Measurements from ENCODE around the gene TNFAIP6.
"Not testable (repeated sequence)": the region's sequence is repeated elsewhere in the genome, so short reads cannot be mapped to it uniquely, and the experiment has no call there.

TNFAIP6 gene, protein sequence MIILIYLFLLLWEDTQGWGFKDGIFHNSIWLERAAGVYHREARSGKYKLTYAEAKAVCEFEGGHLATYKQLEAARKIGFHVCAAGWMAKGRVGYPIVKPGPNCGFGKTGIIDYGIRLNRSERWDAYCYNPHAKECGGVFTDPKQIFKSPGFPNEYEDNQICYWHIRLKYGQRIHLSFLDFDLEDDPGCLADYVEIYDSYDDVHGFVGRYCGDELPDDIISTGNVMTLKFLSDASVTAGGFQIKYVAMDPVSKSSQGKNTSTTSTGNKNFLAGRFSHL

DNA sequence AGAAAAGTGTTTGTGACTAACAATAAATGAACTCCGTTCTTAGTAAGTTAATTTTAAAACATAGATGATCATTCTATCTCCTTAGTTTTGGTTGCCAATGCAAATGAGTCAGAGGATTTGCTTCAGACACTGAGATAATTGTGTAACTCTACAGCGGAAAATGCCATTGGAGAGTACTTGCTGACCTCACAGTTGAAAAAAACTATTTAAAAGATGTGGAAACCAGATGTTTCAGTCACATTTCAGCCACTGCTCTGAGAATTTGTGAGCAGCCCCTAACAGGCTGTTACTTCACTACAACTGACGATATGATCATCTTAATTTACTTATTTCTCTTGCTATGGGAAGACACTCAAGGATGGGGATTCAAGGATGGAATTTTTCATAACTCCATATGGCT, at the start of gene TNFAIP6:
Gene TNFAIP6 (plus strand): TSS at position 234 of the 400 bp plus-strand sequence. CDS start 75 bp downstream, at position 309.
- Mint-ChIP-seq H3K9me3 (no peaks in the 10 kb centered on the region), H3K27ac (no peak within 1 kb of the TSS), H3K4me1 (ENCODE audit: low read depth) (no peaks in the 10 kb centered on the region), H3K4me3 (no peak within 1 kb of the TSS), H3K27me3 (no peaks in the 10 kb centered on the region), H3K36me3 (ENCODE audit: low read depth) (no peaks in the 10 kb centered on the region)
- no peak for DNase-seq

DNA sequence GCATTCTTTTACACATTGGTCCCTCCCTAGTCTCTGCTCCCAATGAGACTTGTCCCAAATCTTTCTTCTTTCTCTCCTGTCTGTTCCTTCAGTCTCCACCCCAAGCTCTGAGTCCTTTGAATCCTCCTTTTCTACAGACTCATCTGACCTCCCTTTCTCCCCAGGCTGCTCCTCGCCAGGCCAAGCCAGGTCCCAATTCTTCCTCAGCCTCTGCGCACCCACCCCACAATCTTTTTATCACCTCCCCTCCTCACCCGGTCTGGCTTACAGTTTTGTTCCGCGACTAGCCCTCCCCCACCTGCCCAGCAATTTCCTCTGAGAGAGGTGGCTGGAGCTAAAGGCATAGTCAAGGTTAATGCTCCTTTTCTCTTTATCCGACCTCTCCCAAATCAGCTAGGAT, 47.1 kb upstream of the TNFAIP6 start:
- not testable (repeated sequence) for H3K27ac Mint-ChIP-seq; DNase-seq; H3K4me1 Mint-ChIP-seq (ENCODE audit: low read depth); H3K9me3 Mint-ChIP-seq; H3K36me3 Mint-ChIP-seq (ENCODE audit: low read depth); H3K4me3 Mint-ChIP-seq; H3K27me3 Mint-ChIP-seq

DNA sequence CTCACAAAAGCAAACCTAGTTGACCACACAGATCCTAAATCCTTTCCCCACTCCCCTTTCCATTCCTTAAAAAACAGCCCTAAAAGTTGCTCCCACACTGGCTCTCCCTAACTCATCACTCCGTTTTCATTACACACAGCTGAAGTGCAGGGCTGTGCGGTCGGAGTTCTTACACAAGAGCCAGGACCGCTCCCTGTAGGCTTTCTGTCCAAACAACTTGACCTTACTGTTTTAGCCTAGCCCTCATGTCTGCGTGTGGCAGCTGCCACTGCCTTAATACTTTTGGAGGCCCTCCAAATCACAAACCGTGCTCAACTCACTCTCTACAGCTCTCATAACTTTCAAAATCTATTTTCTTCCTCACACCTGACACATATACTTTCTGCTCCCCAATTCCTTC, 45.0 kb upstream of the TNFAIP6 start:
- H3K4me1 Mint-ChIP-seq (ENCODE audit: low read depth); H3K4me3 Mint-ChIP-seq; H3K9me3 Mint-ChIP-seq; H3K27ac Mint-ChIP-seq; DNase-seq; H3K36me3 Mint-ChIP-seq (ENCODE audit: low read depth); H3K27me3 Mint-ChIP-seq: not testable (repeated sequence)

DNA sequence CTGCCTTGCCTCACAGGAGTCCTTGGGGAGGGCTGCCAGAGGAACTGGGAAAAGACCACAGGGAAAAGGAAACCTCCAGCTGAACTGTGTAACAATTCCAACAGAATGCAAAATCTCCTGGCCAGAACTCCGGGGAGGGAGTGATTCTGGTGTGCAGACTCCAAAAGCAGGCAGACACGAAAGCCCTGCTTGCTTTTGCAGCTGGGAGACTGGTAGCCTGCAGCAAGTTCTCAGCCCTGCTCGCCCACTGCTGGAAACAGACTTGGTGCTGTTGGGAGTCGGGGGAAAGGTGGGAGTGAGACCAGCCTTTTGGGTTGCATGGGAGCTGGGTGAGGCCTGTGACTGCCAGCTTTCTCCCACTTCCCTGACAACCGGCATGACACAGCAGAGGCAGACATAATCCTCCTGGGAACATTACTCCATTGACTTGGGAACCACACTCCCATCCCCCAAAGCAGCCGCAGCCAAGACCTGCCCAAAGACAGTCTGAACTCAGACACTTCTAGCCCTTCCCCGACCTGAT, 42.0 kb upstream of the TNFAIP6 start:
- no peak for DNase-seq
- H3K4me1 Mint-ChIP-seq (ENCODE audit: low read depth): peaks cover 9% of the 10 kb centered on the region
- no peak overlapping the region for H3K4me3 Mint-ChIP-seq
- peaks cover 5% of the 10 kb centered on the region for H3K27me3 Mint-ChIP-seq
- H3K36me3 Mint-ChIP-seq (ENCODE audit: low read depth): no peaks in the 10 kb centered on the region
- H3K27ac Mint-ChIP-seq: no peak overlapping the region
- no peaks in the 10 kb centered on the region for H3K9me3 Mint-ChIP-seq

DNA sequence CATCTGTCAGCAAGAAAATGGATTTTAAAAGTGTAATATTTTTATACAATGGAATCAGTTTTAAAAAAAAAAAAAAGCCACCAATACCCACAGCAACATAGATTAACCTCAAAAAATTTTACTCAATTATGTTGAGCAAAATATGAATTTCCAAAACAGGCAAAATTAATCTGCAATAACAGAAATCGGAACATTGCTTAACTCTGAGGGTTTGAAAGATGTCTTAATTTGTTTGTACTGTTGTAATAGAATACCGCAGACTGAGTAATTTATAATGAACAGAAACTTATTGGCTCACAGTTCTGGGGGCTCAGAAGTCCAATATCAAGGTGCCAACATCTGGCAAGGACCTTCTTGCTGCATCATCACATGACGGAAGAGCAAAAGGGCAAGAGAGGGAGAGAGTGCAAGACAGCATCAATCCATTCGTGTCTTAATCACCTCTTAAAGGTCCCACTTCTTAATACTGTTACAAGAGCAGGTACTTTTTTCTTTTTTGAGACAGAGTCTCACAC, 31.8 kb upstream of the TNFAIP6 start:
- H3K9me3 Mint-ChIP-seq: no peaks in the 10 kb centered on the region
- DNase-seq: no peak
- no peaks in the 10 kb centered on the region for H3K4me1 Mint-ChIP-seq (ENCODE audit: low read depth)
- no peak overlapping the region for H3K27ac Mint-ChIP-seq
- H3K36me3 Mint-ChIP-seq (ENCODE audit: low read depth): no peaks in the 10 kb centered on the region
- peaks cover 2% of the 10 kb centered on the region for H3K27me3 Mint-ChIP-seq
- H3K4me3 Mint-ChIP-seq: no peak overlapping the region

DNA sequence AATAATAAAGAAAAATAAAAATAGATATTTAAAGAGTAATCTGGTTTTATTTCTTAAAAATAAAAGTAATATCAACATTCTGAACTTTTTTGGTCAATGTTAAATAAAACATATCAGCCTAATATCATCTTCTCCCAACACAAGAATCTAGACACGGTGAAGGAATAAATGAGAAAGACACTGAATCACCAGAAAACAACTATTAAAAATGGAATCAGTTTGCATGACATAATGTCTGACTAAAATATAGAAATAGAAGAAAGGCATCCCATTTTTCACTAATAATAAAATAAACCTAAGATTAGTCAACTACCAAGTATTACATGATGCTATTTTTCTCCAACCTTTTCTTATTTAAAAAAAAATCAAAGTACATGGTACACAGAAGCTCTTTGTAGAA, 30.8 kb upstream of the TNFAIP6 start:
- Mint-ChIP-seq H3K4me1 (ENCODE audit: low read depth) (no peaks in the 10 kb centered on the region), H3K27me3 (peaks cover 6% of the 10 kb centered on the region), H3K27ac (no peak overlapping the region), H3K36me3 (ENCODE audit: low read depth) (no peaks in the 10 kb centered on the region), H3K4me3 (no peak overlapping the region), H3K9me3 (no peaks in the 10 kb centered on the region)
- DNase-seq: no peak

DNA sequence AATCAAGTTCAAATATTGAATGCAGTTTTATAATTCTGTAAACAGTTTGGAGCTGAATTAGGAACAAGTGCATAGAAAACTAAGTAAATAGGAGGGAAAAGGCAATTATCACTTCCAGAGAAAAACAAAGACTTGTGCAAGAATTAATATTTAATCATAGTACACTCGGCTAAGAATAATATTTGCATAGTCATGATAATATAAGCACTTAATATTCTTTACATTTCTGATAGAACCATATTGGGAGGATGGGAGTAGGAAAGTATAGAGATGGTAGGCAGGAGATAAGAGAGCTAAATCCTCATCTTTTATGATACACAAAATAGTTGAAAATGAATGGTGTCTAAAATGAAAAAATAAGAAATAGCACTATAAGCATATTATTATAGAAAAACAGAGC, 27.4 kb upstream of the TNFAIP6 start:
- Mint-ChIP-seq H3K36me3 (ENCODE audit: low read depth) (no peaks in the 10 kb centered on the region), H3K9me3 (no peaks in the 10 kb centered on the region), H3K4me1 (ENCODE audit: low read depth) (no peaks in the 10 kb centered on the region), H3K4me3 (no peak overlapping the region), H3K27me3 (peaks cover 10% of the 10 kb centered on the region), H3K27ac (no peak overlapping the region)
- DNase-seq: no peak

DNA sequence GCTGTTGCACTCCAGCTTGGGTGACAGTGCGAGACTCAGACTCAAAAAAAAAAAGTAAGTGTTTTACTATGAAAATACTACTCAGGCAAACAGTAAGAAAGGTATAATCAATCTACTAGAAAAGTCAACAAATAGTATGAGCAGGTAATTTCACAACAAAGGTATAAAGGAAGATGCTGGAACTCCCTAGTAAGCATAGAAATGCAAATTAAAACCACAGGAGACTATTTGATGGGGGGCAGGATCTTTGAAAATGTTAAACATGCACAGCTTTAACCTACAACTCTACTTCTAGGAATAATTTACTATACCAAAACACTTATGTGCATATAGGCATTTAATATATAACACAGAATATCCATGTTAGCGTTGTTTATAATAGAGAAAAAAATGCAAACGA, 24.3 kb upstream of the TNFAIP6 start:
- no peak for DNase-seq
- Mint-ChIP-seq H3K36me3 (ENCODE audit: low read depth) (no peaks in the 10 kb centered on the region), H3K4me3 (no peak overlapping the region), H3K9me3 (no peaks in the 10 kb centered on the region), H3K4me1 (ENCODE audit: low read depth) (no peaks in the 10 kb centered on the region), H3K27ac (no peak overlapping the region), H3K27me3 (peaks cover 10% of the 10 kb centered on the region)

DNA sequence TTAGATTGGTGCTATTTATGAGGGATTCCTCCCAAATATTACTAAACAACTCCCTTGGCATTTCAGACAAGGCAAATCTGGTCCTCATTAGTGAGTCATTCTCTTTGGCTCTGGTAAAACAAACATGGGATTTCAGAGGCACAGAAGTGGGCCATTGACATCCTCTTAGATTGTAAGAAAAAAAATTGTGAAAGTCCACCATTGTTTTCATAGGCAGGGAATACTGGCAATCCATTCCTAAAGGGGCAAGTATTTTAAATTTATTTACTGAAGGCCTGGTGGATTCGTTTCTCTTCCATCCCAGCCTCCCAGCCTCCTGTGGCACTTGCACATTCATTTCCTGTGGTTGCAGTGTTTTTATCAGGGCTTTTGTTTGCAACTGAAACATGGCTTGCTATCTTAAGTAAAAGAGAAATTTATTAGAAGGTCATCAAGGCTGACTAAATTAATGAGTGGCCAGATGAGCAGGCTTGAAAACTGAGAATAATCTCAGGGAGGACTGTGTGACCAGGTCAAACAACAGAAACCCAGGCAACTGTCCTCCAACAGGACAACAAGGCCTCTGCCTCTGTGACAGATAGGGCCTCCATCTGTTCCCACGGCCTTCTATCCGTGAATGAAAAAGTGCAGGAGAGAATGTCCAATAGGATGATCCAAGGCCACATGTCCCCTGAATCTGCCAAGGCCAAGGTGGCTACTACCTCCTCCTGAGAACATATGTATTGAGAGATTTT, 23.1 kb upstream of the TNFAIP6 start:
- H3K27ac Mint-ChIP-seq: no peak overlapping the region
- H3K4me3 Mint-ChIP-seq: no peak overlapping the region
- H3K4me1 Mint-ChIP-seq (ENCODE audit: low read depth): no peaks in the 10 kb centered on the region
- H3K36me3 Mint-ChIP-seq (ENCODE audit: low read depth): no peaks in the 10 kb centered on the region
- H3K9me3 Mint-ChIP-seq: no peaks in the 10 kb centered on the region
- DNase-seq: no peak
- peaks cover 10% of the 10 kb centered on the region for H3K27me3 Mint-ChIP-seq

DNA sequence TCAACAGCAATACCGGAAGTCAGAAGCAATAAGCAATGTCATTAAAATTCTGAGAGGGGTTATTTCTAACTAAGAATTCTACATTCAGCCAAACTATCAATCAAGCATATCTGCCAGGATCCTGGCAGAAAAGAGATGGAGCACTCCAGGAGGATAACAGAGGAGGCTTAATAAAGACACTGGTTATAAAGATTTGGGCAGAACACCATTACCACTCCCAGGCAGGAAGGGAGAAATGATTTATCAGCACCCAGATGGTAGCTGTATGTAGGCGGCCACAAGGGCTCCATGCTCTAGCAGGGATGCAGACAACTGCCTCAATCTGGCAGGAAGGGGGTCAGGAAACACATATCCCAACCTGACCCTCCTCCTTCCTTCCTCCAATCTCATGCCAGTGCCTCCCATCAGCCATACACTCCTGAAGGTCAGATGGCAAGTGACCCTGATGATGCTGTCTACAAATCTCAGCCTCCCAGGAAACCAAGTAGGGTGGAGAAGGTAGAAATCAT, 20.5 kb upstream of the TNFAIP6 start:
- no peak for DNase-seq
- H3K27me3 Mint-ChIP-seq: peaks cover 9% of the 10 kb centered on the region

DNA sequence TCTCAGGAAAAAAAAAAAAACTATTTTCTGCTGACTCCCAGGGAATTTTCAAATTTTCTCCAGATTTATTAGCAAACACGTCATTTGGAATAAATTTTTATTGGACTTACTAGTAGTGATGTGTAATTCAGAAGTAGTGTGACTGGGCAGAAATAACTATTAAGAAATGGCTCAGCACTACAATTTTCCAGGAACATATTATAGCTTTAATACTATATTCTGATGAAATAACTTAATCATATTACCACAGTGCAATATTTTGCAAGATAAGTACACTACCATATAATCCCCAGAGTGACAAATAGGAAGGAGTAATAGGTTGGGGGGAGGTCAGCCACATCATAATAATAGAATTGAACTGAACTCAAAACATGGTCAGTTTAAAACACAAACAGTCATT, 19.7 kb upstream of the TNFAIP6 start:
- no peak overlapping the region for H3K27ac Mint-ChIP-seq
- no peak for DNase-seq

More for the DNA sequence above, 20.5 kb upstream of the TNFAIP6 start:
- Mint-ChIP-seq H3K36me3 (ENCODE audit: low read depth) (no peaks in the 10 kb centered on the region), H3K27ac (no peak overlapping the region), H3K9me3 (peaks cover 10% of the 10 kb centered on the region), H3K4me1 (ENCODE audit: low read depth) (no peaks in the 10 kb centered on the region), H3K4me3 (no peak overlapping the region)

DNA sequence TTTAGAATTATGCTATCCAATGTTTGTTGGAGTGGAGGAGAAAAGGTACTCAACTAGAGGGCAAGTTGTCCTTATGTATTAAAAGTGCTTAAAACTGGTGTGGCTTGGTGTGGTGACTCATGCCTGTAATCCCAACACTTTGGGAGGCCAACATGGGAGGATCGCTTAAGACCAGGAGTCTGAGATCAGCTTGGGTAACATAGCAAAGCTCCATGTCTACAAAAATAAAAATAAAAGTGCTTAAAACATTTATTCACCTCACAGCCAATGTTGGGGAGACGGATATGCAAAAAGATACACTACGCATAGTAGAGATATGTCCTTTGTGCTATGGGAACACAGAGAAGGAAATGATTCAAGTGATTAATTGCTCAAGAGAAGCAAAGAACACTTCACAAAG, 19.3 kb upstream of the TNFAIP6 start:
- H3K27me3 Mint-ChIP-seq: peaks cover 8% of the 10 kb centered on the region
- no peak overlapping the region for H3K27ac Mint-ChIP-seq
- H3K36me3 Mint-ChIP-seq (ENCODE audit: low read depth): no peaks in the 10 kb centered on the region
- H3K9me3 Mint-ChIP-seq: peaks cover 10% of the 10 kb centered on the region
- no peaks in the 10 kb centered on the region for H3K4me1 Mint-ChIP-seq (ENCODE audit: low read depth)
- no peak for DNase-seq
- no peak overlapping the region for H3K4me3 Mint-ChIP-seq

More for the DNA sequence above, 19.7 kb upstream of the TNFAIP6 start:
- peaks cover 8% of the 10 kb centered on the region for H3K27me3 Mint-ChIP-seq
- no peaks in the 10 kb centered on the region for H3K4me1 Mint-ChIP-seq (ENCODE audit: low read depth)
- H3K36me3 Mint-ChIP-seq (ENCODE audit: low read depth): no peaks in the 10 kb centered on the region
- H3K4me3 Mint-ChIP-seq: no peak overlapping the region
- H3K9me3 Mint-ChIP-seq: peaks cover 10% of the 10 kb centered on the region

DNA sequence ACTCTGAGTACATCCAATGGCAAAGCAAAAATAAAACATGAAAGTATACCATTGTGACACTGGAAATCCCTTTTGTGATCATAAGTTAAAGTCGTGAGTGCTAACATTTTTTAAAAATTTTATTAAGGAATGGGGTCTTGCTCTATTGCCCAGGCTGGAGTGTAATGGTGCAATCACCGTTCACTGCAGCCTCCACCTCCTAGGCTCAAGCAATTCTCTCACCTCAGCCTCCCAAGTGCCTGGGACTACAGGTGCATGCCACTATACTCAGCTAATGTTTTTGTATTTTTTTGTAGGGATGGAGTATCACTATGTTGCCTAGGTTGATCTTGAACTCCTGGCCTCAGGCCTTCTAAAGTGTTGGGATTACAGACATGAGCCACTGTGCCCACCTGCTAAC, 14.3 kb upstream of the TNFAIP6 start:
- Mint-ChIP-seq H3K4me3 (no peak overlapping the region), H3K9me3 (peaks cover 12% of the 10 kb centered on the region), H3K27ac (no peak overlapping the region), H3K27me3 (peaks cover 7% of the 10 kb centered on the region), H3K4me1 (ENCODE audit: low read depth) (no peaks in the 10 kb centered on the region), H3K36me3 (ENCODE audit: low read depth) (no peaks in the 10 kb centered on the region)
- DNase-seq: no peak

DNA sequence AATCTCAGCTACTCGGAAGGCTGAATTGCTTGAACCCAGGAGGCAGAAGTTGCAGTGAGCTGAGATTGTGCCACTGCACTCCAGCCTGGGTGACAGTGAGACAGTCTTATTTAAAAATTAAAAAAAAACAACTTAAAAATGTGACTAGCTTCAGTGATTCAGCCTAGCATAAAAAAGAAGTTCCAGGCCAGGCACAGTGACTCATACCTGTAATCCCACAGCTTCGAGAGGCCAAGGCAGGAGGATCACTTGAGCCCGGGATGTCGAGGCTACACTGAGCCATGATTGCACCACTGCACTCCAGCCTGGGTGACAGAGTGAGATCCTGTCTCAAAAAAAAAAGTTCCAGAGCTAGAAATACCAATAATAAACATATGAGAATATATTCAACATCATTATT, 13.2 kb upstream of the TNFAIP6 start:
- DNase-seq; H3K27ac Mint-ChIP-seq; H3K4me1 Mint-ChIP-seq (ENCODE audit: low read depth); H3K4me3 Mint-ChIP-seq; H3K27me3 Mint-ChIP-seq; H3K36me3 Mint-ChIP-seq (ENCODE audit: low read depth): not testable (repeated sequence)
- H3K9me3 Mint-ChIP-seq: peaks cover 12% of the 10 kb centered on the region

DNA sequence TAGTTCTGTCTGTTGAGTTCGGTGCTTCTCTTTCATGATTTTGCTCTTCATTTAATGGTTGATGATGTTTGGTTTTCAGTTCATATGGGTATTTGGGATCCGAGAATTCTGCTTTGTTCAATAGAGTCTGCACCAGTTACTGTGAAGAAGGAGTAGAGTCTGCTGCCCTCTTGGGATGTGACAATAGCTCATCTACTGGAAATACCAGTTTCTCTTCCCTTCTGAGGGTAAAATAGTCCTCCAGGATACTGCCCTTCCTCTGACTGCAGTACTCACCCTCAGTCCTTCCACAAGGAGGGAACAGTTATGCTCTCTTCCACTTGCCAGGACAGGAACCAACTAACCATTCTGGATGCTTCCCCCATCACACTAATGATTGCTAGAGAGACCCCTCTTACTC, 12.5 kb upstream of the TNFAIP6 start:
- no peak overlapping the region for H3K27ac Mint-ChIP-seq
- H3K4me3 Mint-ChIP-seq: no peak overlapping the region

More for the DNA sequence above, 12.5 kb upstream of the TNFAIP6 start:
- peaks cover 7% of the 10 kb centered on the region for H3K27me3 Mint-ChIP-seq
- no peaks in the 10 kb centered on the region for H3K36me3 Mint-ChIP-seq (ENCODE audit: low read depth)
- H3K4me1 Mint-ChIP-seq (ENCODE audit: low read depth): no peaks in the 10 kb centered on the region
- no peak for DNase-seq
- peaks cover 12% of the 10 kb centered on the region for H3K9me3 Mint-ChIP-seq
